HG03095 (cell line): ENCODE results near the gene IQSEC2.

Experiments
- ATAC-seq: cut with Tn5 transposase; IDR thresholded peaks from one replicate; pipeline ENCODE4 v1.9.1; 2021; ENCODE audit warnings: moderate library complexity; ENCODE audit not compliant: unreplicated experiment

IQSEC2 gene

DNA sequence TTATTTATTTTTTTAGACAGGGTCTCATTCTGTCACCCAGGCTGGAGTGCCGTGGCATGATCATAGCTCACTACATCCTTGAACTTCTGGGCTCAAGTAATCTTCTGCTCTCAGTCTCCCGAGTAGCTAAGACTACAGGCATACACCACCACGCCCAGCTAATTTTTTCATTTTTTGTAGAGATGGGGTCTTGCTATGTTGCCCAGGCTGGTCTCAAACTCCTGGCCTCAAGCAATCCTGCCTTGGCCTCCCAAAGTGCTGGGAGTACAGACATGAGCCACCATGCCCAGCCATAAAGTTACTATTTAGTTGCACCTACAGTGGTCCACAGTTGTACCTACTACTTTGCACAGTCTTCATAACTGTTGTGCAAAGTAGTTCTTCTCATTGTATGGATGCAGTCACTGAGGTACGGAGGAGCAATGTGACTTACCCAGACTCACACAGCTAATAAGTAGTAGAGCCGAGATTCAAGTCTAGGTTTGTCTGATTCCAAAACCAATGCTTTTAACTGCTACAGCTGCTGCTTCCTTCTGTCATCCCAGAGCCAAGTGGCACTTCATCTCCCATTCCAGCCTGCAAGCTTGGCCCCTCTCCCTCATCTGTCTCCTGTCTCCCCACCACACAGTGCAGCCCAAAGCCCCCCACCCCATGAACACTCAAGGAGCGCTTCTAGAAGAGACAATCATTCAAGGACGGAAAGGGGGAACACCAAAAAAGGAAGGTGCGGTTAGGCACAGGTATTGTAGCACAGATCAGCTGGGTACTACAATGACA is 24.0 kb upstream of the IQSEC2 start:
- ATAC-seq: no peak

DNA sequence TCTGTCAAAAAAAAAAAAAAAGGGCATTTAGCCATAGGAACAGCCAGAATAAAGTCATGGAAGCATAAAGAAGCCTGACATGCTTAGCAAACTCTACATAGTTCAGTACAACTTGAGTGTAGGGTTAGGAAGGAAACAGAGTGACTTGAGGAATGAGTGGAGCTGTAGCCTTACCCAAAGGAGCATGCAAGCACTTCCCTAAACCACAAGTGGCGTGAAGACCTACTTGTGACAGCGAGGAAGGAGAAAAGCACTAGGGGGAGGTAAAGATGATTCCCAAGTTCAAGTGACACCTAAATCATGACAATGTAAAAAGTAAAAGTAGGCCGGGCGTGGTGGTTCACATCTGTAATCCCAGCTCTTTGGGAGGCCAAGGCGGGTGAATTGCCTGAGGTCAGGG is 21.8 kb upstream of the IQSEC2 start:
- no peak for ATAC-seq

DNA sequence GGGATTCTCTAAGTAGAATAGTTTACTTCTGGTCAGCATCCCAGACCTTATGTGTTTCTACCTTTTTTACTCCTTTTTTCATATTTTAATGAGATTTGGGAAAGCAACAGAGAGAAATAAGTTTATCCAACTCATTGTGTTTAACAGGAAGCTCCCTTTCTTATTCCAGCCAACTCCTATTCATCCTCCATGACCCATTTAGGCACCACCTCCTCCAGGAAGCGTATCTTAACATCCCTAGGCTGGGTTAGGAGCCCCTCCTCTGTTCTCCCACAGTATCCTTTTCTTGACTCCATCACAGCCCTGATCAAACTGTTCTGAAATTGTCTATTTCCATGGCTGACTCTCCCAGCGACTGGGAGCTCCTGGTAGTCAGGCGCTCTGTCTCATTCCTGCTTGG is 18.8 kb upstream of the IQSEC2 start:
- ATAC-seq: no peak

DNA sequence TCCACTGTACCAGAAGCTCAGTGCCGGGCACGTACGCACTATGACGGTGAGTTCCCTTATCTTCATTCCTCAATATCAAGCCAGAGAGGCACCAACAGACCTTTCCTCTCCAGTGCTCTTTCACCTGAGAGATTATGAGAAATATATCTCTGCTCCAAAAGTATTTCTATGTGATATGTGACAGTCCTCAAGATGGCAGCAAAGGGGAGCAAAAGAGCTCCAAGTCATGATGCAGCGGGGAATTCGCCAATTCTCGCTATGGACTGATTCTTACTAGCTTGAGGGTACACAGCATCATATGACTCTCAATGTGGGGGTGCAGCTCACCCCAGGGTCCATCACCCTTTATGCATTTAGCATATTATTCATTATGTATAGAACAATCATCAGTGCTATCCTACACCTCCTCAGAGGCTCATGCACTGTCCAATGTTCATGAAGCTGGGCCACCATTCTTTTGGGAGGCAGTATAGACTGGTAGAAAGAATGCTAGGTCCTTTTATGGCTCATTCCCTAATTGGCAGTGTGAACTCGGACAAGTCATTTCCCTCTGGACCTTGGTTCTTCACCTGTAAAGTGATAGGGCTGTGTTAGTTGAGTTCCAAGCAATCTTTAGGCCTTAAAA is 12.8 kb upstream of the IQSEC2 start:
- ATAC-seq: no peak

DNA sequence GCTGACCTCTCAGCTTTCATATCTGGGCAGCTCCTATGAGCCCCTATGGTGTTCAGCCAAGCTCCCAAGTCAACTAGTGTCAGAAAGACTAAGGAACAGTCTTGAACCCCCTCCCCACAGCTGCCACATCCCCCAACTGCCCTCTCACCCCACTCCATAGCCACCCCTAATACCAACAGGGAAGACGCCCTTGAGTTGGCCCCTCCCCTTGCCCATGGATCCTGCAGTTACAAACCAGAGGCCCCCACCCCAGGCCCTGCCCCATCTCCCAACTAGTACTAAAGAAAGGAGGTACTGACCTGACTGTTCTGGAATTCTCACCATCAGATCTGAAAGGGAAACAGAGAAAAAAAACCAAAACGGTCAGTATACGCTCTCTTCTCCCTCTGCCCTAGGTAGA is 10.2 kb upstream of the IQSEC2 start:
- no peak for ATAC-seq

DNA sequence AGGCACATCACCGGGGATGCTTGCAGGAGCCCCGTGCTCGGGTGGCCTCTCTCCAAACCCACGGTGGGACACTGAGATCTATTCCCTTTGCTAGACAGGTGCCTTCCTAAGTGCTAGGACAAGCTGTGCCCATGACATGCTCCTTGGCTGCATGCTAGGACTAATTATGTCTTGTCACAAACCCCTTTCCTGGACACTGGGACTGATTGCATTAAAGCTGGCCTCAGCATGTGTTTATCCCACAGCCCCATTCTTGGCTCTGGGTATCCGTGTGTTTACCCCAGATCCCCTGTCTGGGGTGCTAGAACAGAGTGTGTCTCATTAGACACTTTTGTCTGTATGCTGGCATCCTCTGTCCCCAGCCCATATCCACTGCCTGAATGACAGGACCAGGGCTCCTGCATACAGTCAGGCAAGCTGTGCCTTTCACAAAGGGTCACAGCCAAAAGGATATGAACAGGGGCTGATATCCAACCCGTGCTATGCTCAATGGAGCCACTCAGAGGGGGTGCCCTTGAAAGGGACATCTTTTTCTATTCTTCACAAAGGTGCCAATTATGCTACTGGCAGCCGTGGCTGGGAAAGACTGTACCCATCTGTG is 9.2 kb upstream of the IQSEC2 start:
- ATAC-seq: no peak

DNA sequence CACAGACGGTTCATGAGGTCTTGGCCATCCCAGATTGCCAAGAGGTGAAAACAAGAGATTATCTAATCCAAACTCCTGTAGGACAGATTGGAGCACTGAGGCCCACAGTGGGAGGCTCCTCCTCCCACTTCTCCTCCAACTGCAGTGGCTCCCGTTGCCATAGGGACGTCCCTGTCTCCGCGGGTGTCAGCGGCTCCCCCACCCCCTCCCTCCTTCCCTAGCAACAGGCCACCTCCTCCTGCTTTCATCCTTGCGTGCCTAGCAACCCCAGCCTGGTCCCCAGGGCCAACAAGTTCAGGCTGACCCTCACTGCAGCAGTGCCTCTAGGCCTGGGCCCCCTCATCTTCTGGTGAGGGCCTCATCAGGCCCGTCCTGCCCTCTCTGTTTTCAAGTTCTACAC is 6.8 kb upstream of the IQSEC2 start:
- ATAC-seq: no peak

DNA sequence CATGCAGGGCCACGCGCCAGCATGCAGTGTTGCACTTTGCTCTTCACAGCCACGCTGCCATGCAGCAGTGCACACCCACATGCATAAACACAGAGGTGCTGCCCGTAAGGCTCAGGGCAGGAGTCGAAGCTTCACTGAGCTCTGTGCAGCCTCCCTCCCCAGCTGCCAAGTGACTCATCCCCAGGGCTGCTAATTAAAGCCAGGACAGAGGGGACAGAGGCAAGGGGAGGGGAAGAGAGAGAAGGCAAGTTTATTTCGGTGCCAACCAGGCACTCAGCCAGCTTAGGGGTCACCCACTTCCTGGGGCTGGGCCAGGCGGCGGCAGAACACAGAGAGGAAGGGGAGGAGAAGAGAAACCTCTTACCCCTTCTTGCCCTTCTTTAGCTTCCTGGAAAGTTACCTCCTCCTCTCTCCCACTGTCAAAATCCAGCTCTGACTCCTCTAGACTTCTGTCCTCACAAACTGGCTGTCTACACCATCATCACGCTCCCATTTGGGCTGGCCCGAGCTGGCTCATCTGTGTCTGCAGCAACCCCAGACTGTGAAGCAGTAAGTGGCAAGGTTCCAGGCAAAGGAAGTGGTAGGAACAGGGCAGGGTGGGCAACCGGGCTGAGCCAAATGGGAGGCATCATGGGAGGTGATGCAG is 6.2 kb upstream of the IQSEC2 start:
- ATAC-seq: no peak

DNA sequence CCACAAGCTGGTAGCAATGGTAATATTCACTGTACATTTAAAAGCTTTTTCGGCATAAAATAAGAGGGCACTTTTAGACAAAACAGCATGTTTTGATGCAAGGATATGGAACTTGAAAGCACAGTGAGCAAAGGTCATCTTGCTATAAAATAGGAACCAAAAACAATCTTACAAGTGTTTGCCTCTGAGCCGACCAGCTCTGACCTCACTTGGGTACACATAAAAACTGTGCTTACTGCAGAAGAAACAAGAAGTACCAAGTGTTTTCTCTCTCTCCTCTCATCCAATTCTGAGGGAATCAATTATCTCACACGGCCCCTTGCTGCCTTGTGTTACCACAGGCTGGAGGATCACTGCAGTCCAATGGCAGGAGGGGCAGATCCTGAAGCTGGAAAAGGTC is 4.8 kb upstream of the IQSEC2 start:
- ATAC-seq: no peak

DNA sequence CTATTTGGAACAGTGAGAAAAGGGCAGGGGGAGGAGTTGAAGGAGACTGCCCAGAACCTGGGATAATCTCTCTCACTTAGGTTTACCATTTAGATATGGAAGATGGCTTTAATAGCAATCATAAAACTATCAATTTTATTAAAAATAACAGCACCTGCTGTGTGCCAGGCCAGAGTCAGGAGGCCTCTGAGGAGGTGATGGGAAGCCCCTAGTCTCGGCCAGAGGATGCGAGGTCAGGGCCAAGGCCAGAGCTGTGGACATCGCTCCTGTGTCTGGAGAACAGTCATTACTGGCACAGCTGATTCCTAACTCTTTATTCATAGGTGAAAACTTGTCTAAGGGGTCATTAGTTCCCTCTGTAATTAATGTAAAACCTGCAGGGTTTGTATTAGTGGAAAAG is 4.2 kb upstream of the IQSEC2 start:
- ATAC-seq: no peak

DNA sequence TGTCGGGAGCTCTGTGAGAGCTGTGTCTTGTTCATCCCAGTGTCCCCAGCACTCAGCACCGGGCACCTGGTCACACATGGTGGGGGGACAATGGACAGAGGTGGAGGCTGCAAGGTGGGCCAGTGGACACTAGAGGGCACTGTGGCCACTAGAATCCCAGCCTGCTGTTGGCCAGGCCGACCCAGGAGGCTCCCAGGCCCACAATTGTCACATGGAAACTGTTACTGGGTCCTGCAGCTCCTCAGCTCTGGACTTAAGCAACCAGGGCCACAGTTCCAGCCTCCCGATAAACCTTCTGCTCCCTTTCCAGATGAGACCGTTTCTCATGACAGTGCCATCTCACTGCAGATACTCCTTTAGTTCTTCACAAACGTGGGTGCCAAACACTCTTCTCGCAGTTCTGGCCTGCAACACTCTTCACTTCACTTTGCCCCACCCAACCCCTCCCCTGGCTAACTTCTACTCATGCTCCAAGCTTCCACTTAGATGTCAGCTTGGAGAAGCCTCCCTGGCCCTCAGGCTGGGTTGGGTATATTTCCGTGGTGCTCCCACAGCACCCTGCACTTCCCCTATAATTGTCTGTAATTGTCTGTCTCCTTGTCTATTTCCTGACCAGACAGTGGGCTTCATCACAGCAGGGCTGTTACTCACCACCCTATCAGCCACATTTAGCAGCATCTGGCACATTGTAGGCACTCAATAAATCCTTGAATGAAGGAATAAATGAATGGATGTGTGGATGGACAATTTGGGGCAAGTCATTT is 3.5 kb upstream of the IQSEC2 start:
- peak; percentile 73 for ATAC-seq

DNA sequence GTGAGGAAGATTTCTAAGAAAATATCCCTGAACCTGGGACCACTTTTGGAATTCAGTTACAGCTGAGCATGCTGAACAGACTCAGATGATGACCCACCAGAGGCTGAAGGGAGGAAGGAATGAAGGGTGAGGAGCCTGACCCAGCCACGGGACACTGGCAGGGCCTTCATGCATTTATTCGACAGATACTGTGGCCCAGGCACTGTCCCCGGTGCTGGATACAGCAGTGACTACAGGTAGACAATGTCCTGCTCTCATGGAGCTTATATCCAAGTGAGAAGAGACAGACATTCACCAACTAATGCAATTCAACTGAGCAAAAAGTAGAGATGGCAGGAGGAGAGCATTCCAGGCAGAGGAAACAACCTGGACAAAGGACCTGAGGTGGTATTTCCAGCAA is 2.2 kb upstream of the IQSEC2 start:
- ATAC-seq: no peak

DNA sequence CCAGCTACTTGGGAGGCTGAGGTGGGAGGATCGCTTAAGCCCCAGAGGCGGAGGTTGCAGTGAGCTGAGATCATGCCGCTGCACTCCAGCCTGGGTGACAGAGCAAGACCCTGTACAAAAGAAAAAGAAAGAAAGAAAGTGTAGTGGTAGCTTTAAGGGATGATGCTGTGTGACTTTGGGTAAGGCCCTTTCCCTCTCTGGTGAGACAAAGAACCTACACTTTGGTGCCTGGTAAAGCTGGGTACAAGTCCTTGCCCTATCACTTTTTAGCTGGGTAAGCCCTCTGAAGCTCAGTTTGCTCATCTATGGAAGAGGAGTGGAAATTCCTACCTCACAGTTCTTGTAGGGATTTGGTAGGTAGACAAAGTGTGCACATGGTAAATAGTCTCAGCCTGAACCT is 1.7 kb upstream of the IQSEC2 start:
- ATAC-seq: no peak

DNA sequence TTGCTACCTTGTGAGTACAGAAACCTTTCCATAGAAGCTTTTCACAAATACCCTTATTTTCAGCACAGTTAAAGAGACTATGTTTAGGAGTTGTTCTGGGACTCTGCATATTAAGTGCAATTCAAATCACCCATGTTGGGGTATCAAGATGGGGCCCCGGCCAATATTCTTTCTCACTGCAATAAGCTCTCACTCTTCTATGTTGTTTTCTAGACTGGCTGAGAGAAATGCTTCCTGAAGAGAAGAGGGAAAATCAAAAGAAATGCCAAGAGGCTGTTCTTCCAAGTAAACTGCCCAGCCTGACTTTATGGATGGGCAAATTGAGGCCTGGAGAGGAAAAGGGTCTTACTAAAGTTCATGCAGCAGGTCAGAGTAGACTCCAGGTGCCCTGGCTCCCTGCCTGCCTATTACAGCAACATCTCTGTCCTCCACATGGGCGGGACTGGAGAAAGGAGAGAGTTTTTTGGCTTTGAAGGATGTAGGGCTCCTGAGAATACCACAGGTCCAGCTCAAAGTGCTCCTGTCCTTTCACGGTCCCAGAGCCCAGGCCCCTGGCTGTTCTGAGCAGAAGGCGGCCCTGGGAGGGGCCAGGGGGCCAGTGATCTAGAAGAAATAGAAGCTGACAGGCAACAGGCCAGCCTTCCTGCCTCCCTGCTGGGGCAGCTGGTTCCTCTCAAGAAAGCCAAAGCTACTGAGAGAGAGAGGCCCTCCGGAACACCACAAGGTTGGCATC is 745 bp upstream of the IQSEC2 start:
- ATAC-seq: no peak

DNA sequence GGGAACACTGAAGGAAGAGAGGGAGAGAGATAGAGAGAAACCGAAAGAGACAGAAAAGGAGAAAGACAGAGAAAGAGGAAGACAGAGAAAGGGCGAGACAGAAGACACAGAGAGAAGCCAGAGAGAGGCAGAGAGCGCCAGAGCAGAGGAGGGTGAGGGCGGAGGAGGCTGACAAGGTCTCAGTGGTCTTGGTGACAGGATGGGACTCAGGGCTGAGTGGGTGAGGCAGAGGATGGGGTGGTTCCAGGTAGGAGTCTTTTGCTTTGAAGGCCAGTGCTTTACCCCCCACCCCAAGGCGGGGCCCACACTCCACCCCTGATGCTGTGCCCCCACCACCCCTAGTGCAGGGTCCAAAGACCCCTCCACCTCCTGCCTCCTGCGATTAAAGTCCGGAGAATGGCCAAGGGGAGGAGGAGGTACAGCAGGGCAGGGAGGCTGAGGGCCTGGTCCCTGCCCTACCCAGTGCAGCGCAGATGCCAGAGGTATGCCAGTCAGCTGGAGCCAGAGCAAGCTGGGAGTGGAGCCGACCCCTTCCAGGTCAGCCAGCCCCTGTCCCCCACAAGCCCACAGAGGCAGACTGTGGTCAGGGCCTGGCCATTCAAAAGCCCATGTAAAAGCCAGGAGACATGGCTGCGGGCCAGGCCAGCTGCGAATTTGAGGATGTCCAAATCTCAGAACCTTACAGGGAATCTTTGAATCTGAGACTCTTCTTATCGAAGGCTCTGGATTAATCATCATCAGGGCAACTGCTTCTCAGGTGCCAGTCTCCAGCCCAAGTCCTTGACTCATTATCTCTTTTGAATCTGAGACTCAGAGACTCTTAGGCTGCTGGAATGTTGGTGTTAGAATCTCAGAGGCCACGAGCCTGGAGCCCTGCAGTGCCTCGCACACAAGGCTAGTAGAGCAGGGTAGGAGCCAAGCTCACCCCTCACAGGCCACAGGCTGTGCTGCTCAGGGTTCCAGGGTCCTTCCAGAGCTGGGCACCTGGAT is 758 bp downstream of the IQSEC2 start:
- no peak for ATAC-seq

DNA sequence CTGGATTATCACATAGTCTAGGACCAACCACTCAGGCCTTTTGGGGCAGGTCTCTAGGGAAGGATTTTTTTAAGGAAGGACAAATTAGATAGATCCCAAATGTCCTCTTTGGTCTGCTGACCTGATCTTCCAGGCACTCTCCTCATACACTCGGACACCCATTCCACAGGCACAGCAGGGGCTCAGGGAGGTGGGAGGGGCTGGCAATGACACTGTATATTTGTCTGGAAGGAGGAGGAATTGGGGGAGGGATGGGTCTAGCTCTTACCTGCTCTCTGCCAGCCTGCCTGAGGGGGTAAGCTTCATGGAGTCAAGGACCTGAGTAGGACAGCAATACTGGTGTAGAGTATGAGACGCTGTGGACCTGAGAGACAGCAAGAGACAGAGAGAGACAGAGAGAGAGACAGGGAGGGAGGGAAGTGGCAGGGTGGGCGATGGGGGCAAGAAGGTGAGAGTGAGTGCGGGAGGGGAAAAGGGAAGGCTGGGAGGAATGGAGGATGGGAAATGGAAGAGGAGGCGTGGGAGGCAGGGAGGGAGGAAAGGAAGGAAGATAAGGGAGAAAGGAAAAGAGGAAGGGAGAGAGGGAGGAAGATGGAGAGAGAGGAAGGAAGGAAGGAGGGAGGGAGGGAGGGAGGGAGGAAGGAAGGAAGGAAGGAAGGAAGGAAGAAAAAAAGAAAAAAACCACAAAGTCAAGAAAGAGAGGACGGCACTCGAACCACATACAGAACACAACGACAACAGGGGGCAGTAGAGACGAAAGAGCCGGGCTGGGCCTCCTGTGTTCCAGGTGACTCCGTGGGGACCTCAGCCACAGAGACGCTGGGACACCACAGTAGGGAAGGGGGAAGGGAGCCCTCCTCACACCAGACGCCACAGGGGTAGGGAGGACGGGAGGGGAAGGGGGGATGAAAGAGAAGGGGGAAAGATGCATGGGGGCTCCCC is 1.8 kb downstream of the IQSEC2 start:
- no peak for ATAC-seq

DNA sequence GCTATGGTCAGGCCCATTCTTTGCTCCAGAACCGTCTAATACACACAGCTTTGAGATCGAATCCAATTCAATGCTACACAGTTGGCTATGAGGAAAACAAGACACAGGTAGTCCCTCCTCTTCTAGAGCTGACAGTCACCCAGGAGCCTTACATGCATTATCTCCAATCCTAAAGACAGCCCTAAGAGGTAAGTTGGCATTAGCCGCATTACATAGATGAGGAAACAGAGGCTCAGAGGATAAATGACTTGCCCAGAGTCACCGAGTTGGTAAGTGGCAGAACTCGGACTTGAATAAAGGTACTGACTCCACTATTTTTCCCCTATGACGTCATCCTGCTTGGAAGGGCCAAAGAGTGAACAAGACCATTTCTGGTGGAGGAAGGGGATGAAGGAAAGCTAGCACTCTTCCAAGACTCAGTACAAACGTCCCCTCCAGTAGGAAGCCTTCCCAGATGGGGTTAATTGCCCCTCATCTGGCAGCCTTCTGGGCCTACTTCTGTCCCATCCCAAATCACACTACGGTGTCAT is 8.5 kb downstream of the IQSEC2 start:
- no peak for ATAC-seq

DNA sequence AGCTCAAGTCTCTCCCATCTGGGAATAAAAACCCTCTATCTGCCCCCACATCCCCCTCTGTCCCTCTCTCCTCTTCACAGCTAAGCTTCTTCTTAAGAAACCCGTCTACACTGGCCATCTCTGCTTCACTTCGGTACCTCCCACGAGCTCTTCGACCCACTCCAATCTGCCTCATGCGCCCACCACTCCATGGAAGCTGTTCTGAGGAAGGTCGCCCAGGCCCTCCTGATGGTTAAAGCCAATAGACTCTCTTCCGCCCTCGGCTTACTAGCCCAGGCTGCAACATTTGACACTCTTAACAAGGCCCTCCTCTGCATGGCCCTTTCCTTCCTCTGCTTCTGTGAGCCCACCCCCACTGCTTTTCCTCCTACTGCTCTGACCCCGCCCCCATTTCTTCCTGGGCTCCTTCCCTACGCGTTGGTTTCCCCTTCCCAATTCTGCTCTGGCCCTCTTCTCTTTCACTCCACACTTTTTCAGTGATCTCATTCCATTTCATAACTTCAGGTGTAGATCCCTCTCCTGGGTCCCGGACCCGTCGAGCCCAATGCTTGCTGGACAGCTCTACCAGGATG is 11.8 kb downstream of the IQSEC2 start:
- no peak for ATAC-seq
